HG03439 (cell line): Measurements from ENCODE around the gene UGT1A8.

Source experiments
- ATAC-seq: cut with Tn5 transposase; IDR thresholded peaks from one replicate; pipeline ENCODE4 v1.9.1; 2021; ENCODE audit warnings: mild to moderate bottlenecking, moderate library complexity; ENCODE audit not compliant: unreplicated experiment

The UGT1A8 gene

GRCh38 chr2:233814056-233814835 lies 196.8 kb downstream of the UGT1A8 start:
- no peak for ATAC-seq

GRCh38 chr2:233815861-233816260 lies 198.4 kb downstream of the UGT1A8 start:
- no peak for ATAC-seq

- no peak for ATAC-seq
Observed at GRCh38 chr2:233816334-233816733, 198.9 kb downstream of the UGT1A8 start.

- no peak for ATAC-seq
Observed at GRCh38 chr2:233816771-233817170, 199.3 kb downstream of the UGT1A8 start.

GRCh38 chr2:233817361-233817911 lies 200.0 kb downstream of the UGT1A8 start:
- ATAC-seq, result no peak

- no peak for ATAC-seq
Observed at GRCh38 chr2:233817995-233818638, 200.7 kb downstream of the UGT1A8 start.

- no peak for ATAC-seq
Observed at GRCh38 chr2:233818639-233819621, 201.5 kb downstream of the UGT1A8 start.

- no peak for ATAC-seq
Observed at GRCh38 chr2:233819884-233820773, 202.7 kb downstream of the UGT1A8 start.

GRCh38 chr2:233820774-233821105 lies 203.3 kb downstream of the UGT1A8 start:
- no peak for ATAC-seq

GRCh38 chr2:233821196-233821595 lies 203.8 kb downstream of the UGT1A8 start:
- no peak for ATAC-seq

GRCh38 chr2:233821709-233822100 lies 204.3 kb downstream of the UGT1A8 start:
- ATAC-seq, result no peak

GRCh38 chr2:233822101-233822771 lies 204.8 kb downstream of the UGT1A8 start:
- no peak for ATAC-seq
